ENCODE measurements around the gene VWA8.

Gene VWA8

GRCh38 chr13:41802684-41803444 lies 158.0 kb downstream of the VWA8 start:
- no peak for DNase-seq (ENCODE audit: low spot score)

- no peak for DNase-seq (ENCODE audit: low spot score)
Measured at GRCh38 chr13:41802043-41802683, 158.7 kb downstream of the VWA8 start.

GRCh38 chr13:41791056-41791455 lies 169.9 kb downstream of the VWA8 start:
- no peak for DNase-seq (ENCODE audit: low spot score)

- no peak for DNase-seq (ENCODE audit: low spot score)
Measured at GRCh38 chr13:41788552-41788951, 172.4 kb downstream of the VWA8 start.

- DNase-seq (ENCODE audit: low spot score): no peak
Measured at GRCh38 chr13:41785402-41786172, 175.3 kb downstream of the VWA8 start.

GRCh38 chr13:41782086-41782485 lies 178.8 kb downstream of the VWA8 start:
- no peak for DNase-seq (ENCODE audit: low spot score)

- DNase-seq (ENCODE audit: low spot score): no peak
Measured at GRCh38 chr13:41780715-41781706, 179.9 kb downstream of the VWA8 start.

GRCh38 chr13:41775251-41775650 lies 185.7 kb downstream of the VWA8 start:
- DNase-seq (ENCODE audit: low spot score): no peak

- DNase-seq (ENCODE audit: low spot score): no peak
Measured at GRCh38 chr13:41774605-41775218, 186.2 kb downstream of the VWA8 start.

- DNase-seq (ENCODE audit: low spot score): no peak
Measured at GRCh38 chr13:41767801-41768200, 193.1 kb downstream of the VWA8 start.

- no peak for DNase-seq (ENCODE audit: low spot score)
Measured at GRCh38 chr13:41766439-41766838, 194.5 kb downstream of the VWA8 start.

- DNase-seq (ENCODE audit: low spot score): no peak
Measured at GRCh38 chr13:41765813-41766212, 195.1 kb downstream of the VWA8 start.

- DNase-seq (ENCODE audit: low spot score): no peak
Measured at GRCh38 chr13:41765020-41765419, 195.9 kb downstream of the VWA8 start.

- no peak for DNase-seq (ENCODE audit: low spot score)
Measured at GRCh38 chr13:41764558-41764957, 196.4 kb downstream of the VWA8 start.

- DNase-seq (ENCODE audit: low spot score): no peak
Measured at GRCh38 chr13:41763782-41764181, 197.1 kb downstream of the VWA8 start.

GRCh38 chr13:41762796-41763195 lies 198.1 kb downstream of the VWA8 start:
- DNase-seq (ENCODE audit: low spot score): no peak

GRCh38 chr13:41756198-41756880 lies 204.6 kb downstream of the VWA8 start:
- no peak for DNase-seq (ENCODE audit: low spot score)

GRCh38 chr13:41751734-41752445 lies 209.0 kb downstream of the VWA8 start:
- DNase-seq (ENCODE audit: low spot score): no peak

- DNase-seq (ENCODE audit: low spot score): no peak
Measured at GRCh38 chr13:41751277-41751676, 209.6 kb downstream of the VWA8 start.

GRCh38 chr13:41746259-41746658 lies 214.7 kb downstream of the VWA8 start:
- DNase-seq (ENCODE audit: low spot score): no peak
